HepG2 (cell line): ENCODE data around the gene PDP2.

Experiments
- EHMT2 ChIP-seq: fragments of 200-600 bp; sonication (generic); IDR thresholded peaks from 2 replicates; pipeline ENCODE4 v1.7.0; 2017; ENCODE audit warnings: antibody characterized with exemption, low read depth, low read length, borderline replicate concordance
- JARID2 ChIP-seq: sonication (generic); formaldehyde crosslinking; IDR thresholded peaks from 2 replicates; pipeline ENCODE4 v1.8.1; 2023; ENCODE audit warnings: missing genetic modification reagents, inconsistent platforms; ENCODE audit not compliant: insufficient replicate concordance
- KLF9 ChIP-seq: IDR thresholded peaks from 2 replicates; pipeline ENCODE4 v1.6.1; 2016; ENCODE audit warnings: low read depth
- MED1 ChIP-seq: sonication (generic); formaldehyde crosslinking; IDR thresholded peaks from 2 replicates; pipeline ENCODE4 v1.4.0; 2020; ENCODE audit warnings: missing genetic modification reagents
- NPAS2 ChIP-seq: sonication (generic); formaldehyde crosslinking; IDR thresholded peaks from 2 replicates; pipeline ENCODE4 v1.8.0; 2022; ENCODE audit warnings: mild to moderate bottlenecking, missing genetic modification reagents, borderline replicate concordance
- PRMT3 ChIP-seq: sonication (generic); formaldehyde crosslinking; IDR thresholded peaks from 2 replicates; pipeline ENCODE4 v1.8.1; 2022; ENCODE audit warnings: low read depth, mild to moderate bottlenecking, moderate library complexity, missing genetic modification reagents, borderline replicate concordance
- ZNF383 ChIP-seq: sonication (generic); formaldehyde crosslinking; IDR thresholded peaks from 2 replicates; pipeline ENCODE4 v1.4.0; 2020; ENCODE audit warnings: missing genetic modification reagents, mild to moderate bottlenecking, borderline replicate concordance
- ZNF772 ChIP-seq: sonication (generic); formaldehyde crosslinking; IDR thresholded peaks from 2 replicates; pipeline ENCODE4 v1.5.0; 2020; ENCODE audit warnings: mild to moderate bottlenecking, missing genetic modification reagents
- TF ChIP-seq, protein P1 (sequence below): sonication (generic); formaldehyde crosslinking; IDR thresholded peaks from 2 replicates; pipeline ENCODE4 v1.5.0; 2020; ENCODE audit warnings: mild to moderate bottlenecking, missing genetic modification reagents, moderate library complexity
- TF ChIP-seq, protein P2 (sequence below): sonication (generic); formaldehyde crosslinking; IDR thresholded peaks from 2 replicates; pipeline ENCODE4 v1.4.0; 2020; ENCODE audit warnings: mild to moderate bottlenecking, low read depth, missing genetic modification reagents
- TF ChIP-seq, protein P3 (sequence below), 2 experiments: fragments of 450-650 bp in 1 of 2; sonication (generic) in 1 of 2; formaldehyde crosslinking; IDR thresholded peaks; 2 replicates each; pipeline versions ENCODE4 v1.5.0 to v1.8.0; 2020 to 2022; ENCODE audit warnings: mild to moderate bottlenecking in 1 of 2, missing genetic modification reagents in 1 of 2

DNA sequence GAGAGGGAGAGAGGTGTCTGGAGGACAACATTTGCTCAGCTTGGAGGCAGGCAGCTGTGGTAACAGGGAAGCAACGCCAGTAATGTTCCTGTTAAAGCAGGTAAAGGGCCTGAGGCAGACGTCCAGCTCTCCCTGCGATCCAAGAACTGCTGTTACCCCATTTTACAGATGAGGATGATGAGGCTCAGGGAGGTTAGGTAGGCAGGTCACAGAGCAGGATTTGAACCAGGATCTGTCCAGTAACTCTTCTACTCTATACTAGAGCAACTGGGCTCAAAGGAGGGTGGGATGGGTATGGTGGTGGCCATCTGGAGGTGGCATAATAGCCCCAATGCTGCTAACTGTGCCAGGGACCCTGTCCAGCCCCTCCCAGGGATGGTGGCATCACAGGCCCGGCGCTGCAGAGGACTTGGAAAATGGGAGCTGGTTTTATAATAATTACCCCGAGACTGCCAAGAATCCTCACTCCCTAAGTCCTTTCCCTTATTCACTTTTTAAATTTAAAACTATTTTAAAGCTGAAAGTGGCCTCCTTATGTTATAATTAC lies 24.1 kb upstream of the PDP2 start:
- TF ChIP-seq, protein P1, sequence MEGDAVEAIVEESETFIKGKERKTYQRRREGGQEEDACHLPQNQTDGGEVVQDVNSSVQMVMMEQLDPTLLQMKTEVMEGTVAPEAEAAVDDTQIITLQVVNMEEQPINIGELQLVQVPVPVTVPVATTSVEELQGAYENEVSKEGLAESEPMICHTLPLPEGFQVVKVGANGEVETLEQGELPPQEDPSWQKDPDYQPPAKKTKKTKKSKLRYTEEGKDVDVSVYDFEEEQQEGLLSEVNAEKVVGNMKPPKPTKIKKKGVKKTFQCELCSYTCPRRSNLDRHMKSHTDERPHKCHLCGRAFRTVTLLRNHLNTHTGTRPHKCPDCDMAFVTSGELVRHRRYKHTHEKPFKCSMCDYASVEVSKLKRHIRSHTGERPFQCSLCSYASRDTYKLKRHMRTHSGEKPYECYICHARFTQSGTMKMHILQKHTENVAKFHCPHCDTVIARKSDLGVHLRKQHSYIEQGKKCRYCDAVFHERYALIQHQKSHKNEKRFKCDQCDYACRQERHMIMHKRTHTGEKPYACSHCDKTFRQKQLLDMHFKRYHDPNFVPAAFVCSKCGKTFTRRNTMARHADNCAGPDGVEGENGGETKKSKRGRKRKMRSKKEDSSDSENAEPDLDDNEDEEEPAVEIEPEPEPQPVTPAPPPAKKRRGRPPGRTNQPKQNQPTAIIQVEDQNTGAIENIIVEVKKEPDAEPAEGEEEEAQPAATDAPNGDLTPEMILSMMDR (CRISPR knock-in tag) = no peak
- TF ChIP-seq MED1 (no peak), JARID2 (CRISPR knock-in tag) (no peak), EHMT2 (no peak), NPAS2 (CRISPR knock-in tag) (no peak), ZNF383 (CRISPR knock-in tag) (no peak), ZNF772 (CRISPR knock-in tag) (no peak), PRMT3 (CRISPR knock-in tag) (no peak), KLF9 (CRISPR knock-in tag) (no peak)
- TF ChIP-seq, protein P2, sequence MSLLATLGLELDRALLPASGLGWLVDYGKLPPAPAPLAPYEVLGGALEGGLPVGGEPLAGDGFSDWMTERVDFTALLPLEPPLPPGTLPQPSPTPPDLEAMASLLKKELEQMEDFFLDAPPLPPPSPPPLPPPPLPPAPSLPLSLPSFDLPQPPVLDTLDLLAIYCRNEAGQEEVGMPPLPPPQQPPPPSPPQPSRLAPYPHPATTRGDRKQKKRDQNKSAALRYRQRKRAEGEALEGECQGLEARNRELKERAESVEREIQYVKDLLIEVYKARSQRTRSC = no peak
- TF ChIP-seq, protein P3, sequence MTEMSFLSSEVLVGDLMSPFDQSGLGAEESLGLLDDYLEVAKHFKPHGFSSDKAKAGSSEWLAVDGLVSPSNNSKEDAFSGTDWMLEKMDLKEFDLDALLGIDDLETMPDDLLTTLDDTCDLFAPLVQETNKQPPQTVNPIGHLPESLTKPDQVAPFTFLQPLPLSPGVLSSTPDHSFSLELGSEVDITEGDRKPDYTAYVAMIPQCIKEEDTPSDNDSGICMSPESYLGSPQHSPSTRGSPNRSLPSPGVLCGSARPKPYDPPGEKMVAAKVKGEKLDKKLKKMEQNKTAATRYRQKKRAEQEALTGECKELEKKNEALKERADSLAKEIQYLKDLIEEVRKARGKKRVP (CRISPR knock-in tag; IDR thresholded peaks at IDR 0.05) = no peak
